Measurements from ENCODE around the gene MMP1.

GRCh38 chr11:102813484-102813883, 15.5 kb upstream of the MMP1 start:
- TF ChIP-seq JUND (IDR thresholded peaks at IDR 0.05) (no peak), CTCF (IDR thresholded peaks at IDR 0.05; ENCODE audit: low read depth, low read length, missing input control) (no peak), NR2F2 (IDR thresholded peaks at IDR 0.05) (no peak), GABPA (IDR thresholded peaks at IDR 0.05 in 1 of 2, conservative IDR thresholded peaks at IDR 0.05 in 1 of 2) (no peak), MAX (IDR thresholded peaks at IDR 0.05) (no peak), RAD21 (IDR thresholded peaks at IDR 0.05) (no peak), REST (IDR thresholded peaks at IDR 0.05) (no peak), YY1 (IDR thresholded peaks at IDR 0.05) (no peak), HNF4A (conservative IDR thresholded peaks at IDR 0.05) (no peak), ZBTB33 (IDR thresholded peaks at IDR 0.05) (no peak), EGR1 (IDR thresholded peaks at IDR 0.05; ENCODE audit: low read depth in 2 of 2) (no peak)
